T-helper 17 cell (primary cell): ENCODE data around the gene HOXB4. TPM values are rescaled to one million over a fixed set of nuclear protein-coding genes. Genes with fewer than 3 reads are reported as not detected.

Experiments used
- ATAC-seq: fragments of 150-1000 bp; cut with Tn5 transposase; 2 replicates; pipeline ENCODE4 v1.10.0; 2021; ENCODE audit warnings: mild to moderate bottlenecking, moderate library complexity
- DNase-seq, 3 donors: peaks; one replicate each; pipeline versions ENCODE4 v3.0.0 to v3.0.0-alpha.2; 2020 to 2021
- H3K9me3 ChIP-seq: one replicate; pipeline ENCODE4 v1.7.0; 2013; ENCODE audit warnings: low read length, mild to moderate bottlenecking; ENCODE audit not compliant: control insufficient read depth, poor library complexity, severe bottlenecking
- H3K27ac Mint-ChIP-seq: one replicate; pipeline ENCODE4 v1.8.0; 2022; ENCODE audit warnings: mild to moderate bottlenecking, moderate library complexity, mixed read lengths
- H3K27me3 Mint-ChIP-seq: one replicate; pipeline ENCODE4 v1.8.0; 2022; ENCODE audit warnings: mixed read lengths
- H3K36me3 Mint-ChIP-seq: one replicate; pipeline ENCODE4 v1.8.0; 2022; ENCODE audit warnings: low read depth, mixed read lengths
- H3K4me1 Mint-ChIP-seq: one replicate; pipeline ENCODE4 v1.8.0; 2022; ENCODE audit warnings: mild to moderate bottlenecking, mixed read lengths
- H3K4me3 Mint-ChIP-seq: one replicate; pipeline ENCODE4 v1.8.0; 2022; ENCODE audit warnings: mild to moderate bottlenecking, moderate library complexity, mixed read lengths
- total RNA-seq, 4 donors: library from RNA in 2 of 4; stranded (reverse) in 2 of 4; gene quantifications; one replicate each; pipeline ENCODE4 v1.2.3 and lab custom pipeline; 2022 to 2026

The HOXB4 gene
- total RNA-seq, 2 donors from 2014 or later, result 0.91 to 1.8 TPM

- ATAC-seq (no peak), DNase-seq (no peak)
- Mint-ChIP-seq H3K4me1 (peaks cover 34% of the 10 kb centered on the region), H3K27ac (no peak overlapping the region), H3K27me3 (peaks cover 97% of the 10 kb centered on the region), H3K36me3 (peaks cover 9% of the 10 kb centered on the region), H3K4me3 (no peak overlapping the region)
- H3K9me3 ChIP-seq, result no peaks in the 10 kb centered on the region
Observed at GRCh38 chr17:48601207-48601538, 23.0 kb upstream of the HOXB4 start.

DNA sequence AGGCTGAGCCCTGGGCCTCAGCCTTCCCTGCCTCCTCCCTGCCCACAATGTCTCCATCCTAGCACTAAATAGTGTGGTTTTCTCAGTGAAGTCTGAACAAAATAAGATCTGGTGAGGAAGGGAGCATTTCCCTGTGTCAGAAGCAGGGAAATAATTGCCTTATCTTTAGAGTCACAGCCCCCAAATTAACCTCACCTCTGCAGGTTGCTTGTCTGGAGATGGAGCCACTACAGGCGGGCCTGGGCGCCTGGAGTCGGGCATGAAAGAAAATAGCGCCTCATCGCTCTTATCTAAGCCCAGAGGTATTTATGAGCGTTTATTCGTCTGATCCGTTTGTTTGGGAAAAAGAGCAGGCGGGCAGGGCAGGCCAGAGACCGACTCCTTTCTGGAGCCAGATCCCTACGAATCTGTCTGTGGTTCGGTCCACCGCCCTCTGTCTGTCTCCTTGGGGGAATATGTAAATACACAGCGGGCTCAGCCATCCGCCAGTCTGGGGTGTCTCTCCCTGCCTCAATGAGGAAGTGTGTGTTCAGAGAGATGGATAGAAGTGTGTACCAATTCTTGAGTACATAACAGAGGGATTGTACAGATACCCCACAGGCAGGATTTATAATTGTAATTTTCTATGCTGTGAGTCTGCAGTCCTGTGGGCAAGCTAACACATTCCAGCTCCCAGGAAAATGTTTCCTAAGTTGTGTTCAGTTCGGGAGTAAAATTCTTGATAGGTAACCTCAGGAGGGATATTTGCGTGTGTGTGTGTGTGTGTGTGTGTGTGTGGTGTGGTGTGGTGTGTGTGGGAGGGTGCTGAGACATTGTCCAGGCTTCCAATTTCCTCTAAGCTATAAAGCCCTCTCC is 22.3 kb upstream of the HOXB4 start:
- no peak overlapping the region for H3K27ac Mint-ChIP-seq
- H3K27me3 Mint-ChIP-seq, result peaks cover 97% of the 10 kb centered on the region
- no peak overlapping the region for H3K4me3 Mint-ChIP-seq
- ATAC-seq (no peak), DNase-seq (no peak)
- no peaks in the 10 kb centered on the region for H3K9me3 ChIP-seq
- H3K36me3 Mint-ChIP-seq, result peaks cover 9% of the 10 kb centered on the region
- H3K4me1 Mint-ChIP-seq, result peaks cover 37% of the 10 kb centered on the region

DNA sequence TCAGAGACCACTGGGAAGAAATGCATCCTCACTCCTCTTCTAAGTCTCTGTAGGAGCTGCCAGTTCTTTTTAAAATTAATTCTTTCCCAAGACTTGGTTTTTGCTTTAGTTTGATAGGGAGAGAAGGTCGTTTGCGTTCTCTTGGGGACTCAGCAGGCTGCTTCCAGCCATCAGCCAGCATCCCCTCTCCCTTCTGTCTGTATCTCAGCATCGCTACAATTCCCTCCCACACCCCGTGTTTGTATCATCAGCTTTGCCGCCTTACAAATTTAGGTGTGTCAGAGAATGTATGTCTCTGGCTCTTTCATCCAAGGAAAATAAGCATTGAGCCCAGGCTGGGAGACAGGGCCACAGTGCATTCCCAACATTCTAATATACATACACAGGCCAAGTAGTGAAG is 21.2 kb upstream of the HOXB4 start:
- Mint-ChIP-seq H3K27ac (no peak overlapping the region), H3K4me3 (no peak overlapping the region), H3K4me1 (peaks cover 33% of the 10 kb centered on the region), H3K36me3 (peaks cover 9% of the 10 kb centered on the region), H3K27me3 (peaks cover 99% of the 10 kb centered on the region)
- no peaks in the 10 kb centered on the region for H3K9me3 ChIP-seq
- ATAC-seq (no peak), DNase-seq (no peak)

- peaks cover 9% of the 10 kb centered on the region for H3K36me3 Mint-ChIP-seq
- peaks cover 99% of the 10 kb centered on the region for H3K27me3 Mint-ChIP-seq
- ATAC-seq (no peak), DNase-seq (no peak)
- no peak overlapping the region for H3K27ac Mint-ChIP-seq
- peak overlapping the region; percentile 89 for H3K4me3 Mint-ChIP-seq
- H3K4me1 Mint-ChIP-seq, result peaks cover 37% of the 10 kb centered on the region
- H3K9me3 ChIP-seq, result no peaks in the 10 kb centered on the region
Observed at GRCh38 chr17:48598736-48599135, 20.6 kb upstream of the HOXB4 start.

DNA sequence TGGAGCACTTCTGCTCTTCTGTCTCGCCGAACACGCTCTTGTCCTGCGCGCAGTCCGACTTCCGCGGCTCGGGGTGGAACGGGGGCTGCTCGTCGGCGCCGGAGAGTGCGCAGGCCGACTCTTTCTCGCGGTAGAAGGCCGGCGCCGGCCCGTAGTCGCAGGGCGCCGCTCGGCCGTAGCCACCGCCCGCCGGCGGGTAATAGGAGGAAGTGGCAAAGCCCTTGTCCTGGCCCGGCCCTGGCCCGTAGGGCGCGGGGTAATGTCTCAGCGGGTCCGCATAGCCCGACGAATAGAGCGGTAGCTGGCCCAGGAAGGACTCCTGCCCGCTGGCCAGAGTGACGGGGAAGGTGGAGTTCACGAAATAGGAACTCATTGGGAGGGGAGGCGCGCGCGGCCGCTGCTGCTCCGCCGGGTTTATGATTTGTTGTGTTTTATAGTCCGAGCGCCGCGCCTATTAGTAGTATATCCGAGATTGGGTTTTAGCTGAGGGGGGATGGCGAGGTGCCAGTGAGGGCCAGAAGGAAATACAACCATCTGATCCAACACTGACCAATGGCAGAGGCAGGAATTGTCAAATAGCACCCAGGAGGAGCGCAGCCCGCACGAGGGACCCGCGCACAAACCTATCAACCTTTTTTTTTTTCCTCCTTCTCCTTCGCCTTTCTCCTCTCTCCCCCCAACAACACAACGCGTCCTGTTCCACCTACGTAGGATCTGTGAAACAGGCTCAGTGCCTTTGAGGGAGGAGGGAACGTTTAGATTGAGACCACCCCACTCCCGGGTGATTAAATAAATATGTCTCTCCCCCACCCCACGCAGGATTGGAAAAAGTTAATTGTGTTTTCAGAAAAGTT is 19.9 kb upstream of the HOXB4 start:
- no peaks in the 10 kb centered on the region for H3K9me3 ChIP-seq
- peaks cover 40% of the 10 kb centered on the region for H3K4me1 Mint-ChIP-seq
- DNase-seq (no peak), ATAC-seq (peak; percentile 45)
- no peak overlapping the region for H3K27ac Mint-ChIP-seq
- H3K36me3 Mint-ChIP-seq, result peaks cover 9% of the 10 kb centered on the region
- peak overlapping the region; percentile 89 for H3K4me3 Mint-ChIP-seq
- H3K27me3 Mint-ChIP-seq, result peaks cover 95% of the 10 kb centered on the region

- DNase-seq (no peak), ATAC-seq (no peak)
- Mint-ChIP-seq H3K4me3 (peak overlapping the region; percentile 89), H3K36me3 (peaks cover 9% of the 10 kb centered on the region), H3K4me1 (peaks cover 42% of the 10 kb centered on the region), H3K27ac (no peak overlapping the region), H3K27me3 (peaks cover 95% of the 10 kb centered on the region)
- H3K9me3 ChIP-seq, result no peaks in the 10 kb centered on the region
Observed at GRCh38 chr17:48597528-48597777, 19.3 kb upstream of the HOXB4 start.

GRCh38 chr17:48596735-48597527 is 18.8 kb upstream of the HOXB4 start:
- Mint-ChIP-seq H3K36me3 (peaks cover 9% of the 10 kb centered on the region), H3K4me3 (peak overlapping the region; percentile 89), H3K4me1 (peaks cover 42% of the 10 kb centered on the region), H3K27me3 (peaks cover 93% of the 10 kb centered on the region), H3K27ac (peak overlapping the region; percentile 71)
- ATAC-seq, result no peak
- no peaks in the 10 kb centered on the region for H3K9me3 ChIP-seq
- no peak for DNase-seq

DNA sequence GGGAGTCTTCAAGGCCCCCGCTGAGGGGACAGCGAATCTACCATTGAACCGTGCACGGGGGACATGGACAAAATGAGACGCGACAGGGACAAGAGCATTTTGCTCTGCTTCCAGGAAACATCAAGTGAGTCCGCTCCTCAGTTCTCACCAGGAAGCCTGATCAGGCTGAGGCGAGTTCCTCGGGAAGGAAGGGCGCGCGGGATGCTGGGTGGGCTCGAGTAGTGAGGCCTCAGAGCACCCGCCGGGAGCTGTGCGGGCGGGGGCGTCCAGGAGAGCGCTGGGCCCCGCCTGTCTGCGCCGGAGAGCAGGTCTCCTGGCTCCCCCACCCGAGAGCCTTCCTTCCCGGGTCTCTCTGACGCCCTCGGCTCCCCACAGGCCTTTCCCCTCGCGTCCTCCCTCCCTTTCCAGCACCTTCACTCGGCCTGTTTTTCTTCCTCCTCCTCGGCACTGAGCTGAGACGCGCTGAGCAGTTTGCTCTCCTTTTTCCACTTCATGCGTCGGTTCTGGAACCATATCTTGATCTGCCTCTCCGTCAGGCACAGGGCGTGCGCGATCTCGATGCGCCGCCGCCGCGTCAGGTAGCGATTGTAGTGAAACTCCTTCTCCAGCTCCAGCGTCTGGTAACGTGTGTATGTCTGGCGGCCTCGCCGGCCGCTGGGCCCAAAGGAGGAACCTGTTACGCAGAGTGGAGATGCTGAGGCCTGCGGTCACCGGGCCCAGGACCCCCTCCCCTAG is 18.0 kb upstream of the HOXB4 start:
- Mint-ChIP-seq H3K27me3 (peaks cover 93% of the 10 kb centered on the region), H3K4me1 (peaks cover 42% of the 10 kb centered on the region), H3K4me3 (peak overlapping the region; percentile 89), H3K36me3 (peaks cover 9% of the 10 kb centered on the region), H3K27ac (peak overlapping the region; percentile 71)
- peak; percentile 42 for ATAC-seq
- no peaks in the 10 kb centered on the region for H3K9me3 ChIP-seq
- DNase-seq, result no peak

- DNase-seq (no peak), ATAC-seq (no peak)
- Mint-ChIP-seq H3K36me3 (peaks cover 8% of the 10 kb centered on the region), H3K4me1 (peaks cover 42% of the 10 kb centered on the region), H3K4me3 (peak overlapping the region; percentile 70), H3K27ac (no peak overlapping the region), H3K27me3 (peaks cover 93% of the 10 kb centered on the region)
- no peaks in the 10 kb centered on the region for H3K9me3 ChIP-seq
Observed at GRCh38 chr17:48595278-48595999, 17.3 kb upstream of the HOXB4 start.

DNA sequence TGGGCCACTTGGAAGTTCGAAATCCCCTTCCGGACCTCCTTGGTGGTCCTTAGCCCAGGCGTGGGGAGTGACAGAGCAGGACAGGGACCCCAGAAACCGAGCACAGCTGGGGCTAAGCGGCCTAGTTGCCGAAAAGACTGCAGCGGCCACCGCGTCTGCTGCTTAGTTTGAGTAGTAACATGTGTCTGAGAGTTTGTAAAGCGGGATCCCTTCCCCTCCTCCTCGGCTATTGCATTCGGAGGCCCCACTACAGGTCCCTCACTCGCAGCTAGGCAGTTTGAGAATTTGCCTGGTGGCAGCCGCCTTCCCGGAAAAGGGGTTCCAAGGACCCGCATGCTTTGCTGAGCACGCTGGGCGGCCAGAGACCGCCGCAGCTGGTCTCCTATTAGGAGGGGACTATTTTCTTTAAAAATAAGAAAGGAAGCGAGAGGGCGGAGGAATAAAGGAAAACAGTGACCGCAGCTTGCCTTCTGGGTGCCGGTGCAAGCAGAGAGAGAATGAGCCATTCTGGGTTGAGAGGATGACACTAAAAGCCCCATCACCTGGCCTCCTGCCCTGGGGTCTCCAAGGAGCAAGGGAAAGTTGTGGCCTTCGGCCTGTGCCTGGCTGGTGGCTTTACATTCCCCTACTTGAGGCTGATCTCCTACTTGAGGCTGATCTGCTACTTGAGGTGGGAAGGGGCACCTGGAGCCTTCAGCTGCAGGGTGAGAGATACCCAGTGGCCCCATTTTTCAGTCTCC is 16.6 kb upstream of the HOXB4 start:
- no peak overlapping the region for H3K27ac Mint-ChIP-seq
- ATAC-seq, result no peak
- H3K27me3 Mint-ChIP-seq, result peaks cover 93% of the 10 kb centered on the region
- no peaks in the 10 kb centered on the region for H3K9me3 ChIP-seq
- H3K4me1 Mint-ChIP-seq, result peaks cover 42% of the 10 kb centered on the region
- no peak for DNase-seq
- H3K36me3 Mint-ChIP-seq, result peaks cover 6% of the 10 kb centered on the region
- no peak overlapping the region for H3K4me3 Mint-ChIP-seq

GRCh38 chr17:48593840-48594537 is 15.8 kb upstream of the HOXB4 start:
- Mint-ChIP-seq H3K27me3 (peaks cover 93% of the 10 kb centered on the region), H3K27ac (no peak overlapping the region), H3K36me3 (peaks cover 6% of the 10 kb centered on the region), H3K4me1 (peaks cover 42% of the 10 kb centered on the region), H3K4me3 (peak overlapping the region; percentile 88)
- ATAC-seq (peak; percentile 77), DNase-seq (peak; percentile 74 to 85 (median 78))
- H3K9me3 ChIP-seq, result no peaks in the 10 kb centered on the region
